DMS79 (cell line): ENCODE measurements around the gene ASCC3.

Source experiments
- DNase-seq: peaks from one replicate; lab custom pipeline; 2025; lab: John Stamatoyannopoulos, UW

Gene ASCC3

GRCh38 chr6:100493206-100493888 lies 387.8 kb downstream of the ASCC3 start:
- DNase-seq: no peak

- no peak for DNase-seq
Measured at GRCh38 chr6:100491952-100492670, 389.0 kb downstream of the ASCC3 start.

DNA sequence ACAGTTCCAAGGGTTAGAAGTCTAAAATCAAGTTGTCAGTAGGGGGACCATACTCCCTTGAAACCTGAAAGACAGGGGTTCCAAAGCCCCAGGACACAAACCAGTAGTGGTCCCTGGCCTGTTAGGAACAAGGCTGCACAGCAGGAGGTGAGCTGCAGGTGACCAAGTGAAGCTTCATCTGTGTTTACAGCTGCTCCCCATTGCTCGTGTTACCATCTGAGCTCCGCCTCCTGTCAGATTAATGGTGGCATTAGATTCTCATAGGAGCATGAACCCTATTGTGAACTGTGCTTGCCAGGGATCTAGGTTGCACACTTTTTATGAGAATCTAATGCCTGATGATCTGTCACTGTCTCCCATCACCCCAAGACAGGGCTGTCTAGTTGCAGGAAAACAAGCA lies 391.1 kb downstream of the ASCC3 start:
- DNase-seq: no peak

DNA sequence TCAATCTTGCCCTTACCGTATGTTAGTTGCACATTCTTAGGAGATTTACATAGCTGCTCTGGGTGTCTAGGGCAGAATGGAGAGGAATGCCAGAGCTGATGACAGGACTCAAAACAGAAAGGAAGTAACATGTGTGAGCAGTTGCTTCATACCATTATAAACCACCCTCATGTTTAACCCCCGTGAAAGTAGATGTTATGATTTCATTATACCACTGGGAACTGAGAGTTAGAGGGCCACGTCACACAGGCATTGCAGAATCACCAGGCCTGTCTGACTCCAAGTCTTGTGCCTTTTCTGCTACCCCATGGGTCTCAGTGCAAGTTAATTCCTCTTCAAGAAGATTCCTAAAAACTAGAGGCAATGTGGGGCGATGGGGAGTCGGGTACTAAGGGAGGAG lies 392.9 kb downstream of the ASCC3 start:
- DNase-seq: no peak

- DNase-seq: no peak
Measured at GRCh38 chr6:100487638-100488037, 393.5 kb downstream of the ASCC3 start.

DNA sequence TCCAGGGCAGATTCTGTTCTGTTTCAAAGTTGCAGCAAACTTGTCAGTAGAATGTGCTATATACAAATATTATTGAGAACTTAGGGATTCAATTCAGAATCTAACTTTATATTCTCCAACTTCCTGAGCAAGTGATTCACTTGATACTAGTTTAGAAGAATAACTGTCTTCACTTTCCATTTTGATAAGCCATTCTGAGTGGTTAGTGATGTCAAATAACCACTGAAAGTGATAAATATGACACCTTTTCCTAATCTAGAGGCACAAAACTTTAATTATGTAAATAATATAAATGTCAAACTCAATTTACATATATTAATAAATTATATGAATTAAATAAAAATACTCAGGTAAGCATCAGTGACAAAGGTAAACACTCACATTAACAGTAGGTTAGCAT lies 395.9 kb downstream of the ASCC3 start:
- no peak for DNase-seq

DNA sequence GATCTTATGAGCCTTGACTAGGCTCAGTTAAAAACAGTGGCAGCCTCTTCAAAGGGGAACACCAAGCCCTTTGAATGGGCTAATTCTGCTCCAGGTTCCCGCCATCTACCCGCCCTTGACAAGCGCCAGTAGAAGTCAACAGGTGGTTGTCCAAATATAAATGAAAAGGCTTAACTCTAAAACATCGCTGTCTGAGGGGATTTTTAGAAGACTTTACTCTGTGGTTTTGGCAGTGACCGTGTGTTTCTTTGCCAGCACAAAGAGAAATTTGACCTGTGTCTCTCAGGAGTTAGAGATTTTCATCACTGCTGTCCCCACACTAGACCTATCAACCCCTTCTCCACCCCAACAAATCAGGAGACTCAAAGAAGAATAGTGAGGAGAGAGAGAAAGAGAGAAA lies 396.7 kb downstream of the ASCC3 start:
- no peak for DNase-seq

GRCh38 chr6:100482698-100483097 lies 398.4 kb downstream of the ASCC3 start:
- DNase-seq: no peak

- no peak for DNase-seq
Measured at GRCh38 chr6:100479179-100480035, 401.7 kb downstream of the ASCC3 start.

- DNase-seq: no peak
Measured at GRCh38 chr6:100475554-100476320, 405.4 kb downstream of the ASCC3 start.

- DNase-seq: no peak
Measured at GRCh38 chr6:100473182-100473581, 407.9 kb downstream of the ASCC3 start.

DNA sequence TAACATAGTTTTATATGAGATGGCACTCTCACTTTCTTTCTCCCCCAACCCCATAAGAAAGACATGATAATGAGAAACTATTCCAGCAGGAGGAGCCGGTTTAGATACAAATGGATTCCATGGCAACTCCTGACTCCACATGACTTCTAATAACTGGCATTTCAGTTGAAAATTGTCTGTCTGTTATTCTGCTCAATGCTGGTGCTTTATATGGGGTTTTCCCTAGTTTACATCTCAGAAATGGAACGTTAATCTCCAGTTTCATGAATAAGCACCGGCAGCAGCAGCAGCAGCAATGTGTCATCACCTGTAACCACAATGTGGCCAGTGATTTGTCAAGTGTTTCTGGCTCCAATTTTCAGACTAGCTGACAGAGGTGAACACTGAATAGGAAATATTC lies 408.5 kb downstream of the ASCC3 start:
- no peak for DNase-seq

GRCh38 chr6:100470422-100471120 lies 410.6 kb downstream of the ASCC3 start:
- no peak for DNase-seq

- no peak for DNase-seq
Measured at GRCh38 chr6:100469101-100469859, 411.8 kb downstream of the ASCC3 start.

DNA sequence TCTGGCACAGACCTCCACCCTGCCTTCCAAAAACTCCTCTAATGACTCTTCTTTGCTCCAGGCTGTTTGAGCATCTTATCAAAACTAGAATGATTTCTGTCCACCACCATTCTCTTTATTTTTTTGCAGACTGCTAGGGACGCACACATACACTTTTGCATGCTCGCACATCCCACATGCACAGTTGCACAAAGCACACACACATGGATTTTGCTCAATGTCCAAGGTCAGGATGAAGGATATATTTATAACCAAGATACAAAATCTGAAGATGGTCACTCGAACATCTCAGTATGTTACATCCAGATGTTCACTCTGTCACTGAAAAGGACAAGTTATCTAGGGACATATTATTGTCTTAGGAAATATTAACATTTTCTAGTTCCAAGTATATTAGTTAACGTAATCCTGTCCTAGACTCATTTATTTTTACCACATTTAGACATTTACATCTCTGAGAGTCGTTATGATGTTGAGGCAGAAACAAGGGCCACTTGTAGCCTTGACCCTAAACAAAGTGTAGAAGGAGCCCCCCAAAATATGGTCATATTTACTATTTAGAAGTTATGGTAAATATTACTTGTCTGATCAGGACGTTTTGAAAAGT lies 413.0 kb downstream of the ASCC3 start:
- no peak for DNase-seq

DNA sequence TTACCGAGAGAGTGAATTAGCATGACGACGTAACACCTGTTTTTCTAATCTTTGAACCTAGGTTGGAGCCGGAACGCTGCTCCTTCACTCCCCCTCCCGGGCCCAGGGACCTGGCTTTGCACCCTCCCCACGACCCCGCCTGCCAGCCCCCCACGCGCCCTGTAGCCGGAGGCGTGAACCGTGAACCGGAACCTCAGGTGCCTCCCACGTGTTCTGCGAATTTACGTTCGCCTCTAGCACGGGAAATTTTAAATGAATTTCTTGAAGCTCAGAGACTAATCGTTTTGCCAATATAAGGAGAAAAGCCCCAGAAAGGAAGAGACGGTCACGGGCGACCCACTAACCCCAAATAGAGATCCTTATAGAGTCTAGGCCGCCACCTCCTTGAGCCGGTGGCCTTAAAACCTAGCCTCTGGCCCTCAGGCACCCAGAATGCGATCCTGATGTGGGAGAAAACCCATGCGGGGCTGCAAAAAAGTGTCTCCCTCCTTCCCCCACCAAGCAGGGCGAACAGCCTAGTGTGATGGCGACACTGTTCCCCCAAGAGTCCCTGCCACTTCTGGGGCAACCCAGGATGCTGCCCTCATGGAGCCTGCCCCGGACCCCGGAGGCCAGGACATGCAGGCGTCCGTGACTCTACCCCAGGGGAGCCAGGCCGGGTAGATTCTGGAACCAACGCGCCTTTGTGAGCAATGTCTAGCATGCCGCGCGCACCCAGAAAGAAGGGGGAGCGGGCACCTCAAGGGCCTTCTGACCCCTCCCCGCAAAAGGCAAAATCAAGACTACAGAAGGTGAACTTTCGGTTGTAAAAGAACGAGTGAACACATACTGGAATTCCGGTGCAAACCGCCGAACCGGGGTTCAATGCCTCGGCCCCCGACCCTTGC lies 413.8 kb downstream of the ASCC3 start:
- no peak for DNase-seq

DNA sequence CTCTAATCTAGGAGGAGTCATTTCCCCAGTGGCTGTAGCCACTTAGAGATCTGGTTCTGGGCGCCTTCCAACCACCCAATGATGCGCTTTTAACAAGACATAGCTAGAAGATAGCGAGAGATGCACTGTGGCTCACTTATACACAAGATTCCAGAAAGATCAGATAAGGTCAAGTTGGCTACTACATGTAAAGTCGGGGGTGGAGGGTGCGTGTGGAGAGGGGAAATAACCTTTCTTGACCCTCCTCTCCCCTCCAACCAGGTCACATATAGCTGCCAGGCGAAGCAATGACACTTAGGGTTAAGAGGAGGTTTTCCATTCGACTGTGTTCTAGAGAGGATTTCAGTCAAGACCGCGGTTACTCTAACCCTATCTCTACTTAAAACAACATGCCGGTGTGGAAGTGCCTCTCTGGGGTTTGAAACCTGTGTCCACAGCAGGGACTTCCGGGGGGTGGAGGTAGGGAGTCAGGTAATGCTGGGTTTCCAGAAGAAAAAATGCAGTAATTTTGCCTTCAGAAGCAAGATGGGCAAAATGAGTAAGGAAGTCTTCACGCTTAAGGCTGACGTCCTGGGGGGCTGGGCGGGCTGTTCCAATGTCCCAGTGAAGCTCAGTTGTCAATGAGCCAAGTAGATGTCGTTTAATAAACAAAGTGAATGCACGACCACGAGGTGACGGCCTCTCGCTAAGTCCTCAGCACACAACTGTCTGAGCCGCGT lies 414.6 kb downstream of the ASCC3 start:
- no peak for DNase-seq

- DNase-seq: no peak
Measured at GRCh38 chr6:100465701-100466409, 415.3 kb downstream of the ASCC3 start.
